Peyer's patch (tissue), 4 donors: ENCODE data around the gene CMTM4. TPM values are rescaled to one million over a fixed set of nuclear protein-coding genes. Genes with fewer than 3 reads are reported as not detected.

Experiments used
- DNase-seq, 3 donors: peaks; one replicate each; pipeline ENCODE4 v3.0.0-alpha.2; 2017 to 2019
- H3K27ac ChIP-seq, 4 donors: fragments of 200-600 bp; sonication (generic); one replicate each; pipeline ENCODE4 v1.5.1; 2016 to 2019
- H3K27me3 ChIP-seq, 2 donors: fragments of 200-600 bp; sonication (generic); one replicate each; pipeline ENCODE4 v1.5.1; 2019
- H3K36me3 ChIP-seq, 3 donors: fragments of 200-600 bp; sonication (generic); one replicate each; pipeline ENCODE4 v1.5.1; 2016 to 2019
- H3K4me1 ChIP-seq, 4 donors: fragments of 200-600 bp; sonication (generic); one replicate each; pipeline ENCODE4 v1.5.1; 2016 to 2019
- H3K4me3 ChIP-seq, 4 donors: fragments of 200-600 bp; sonication (generic); 1 replicate in 3 of 4; 2 replicates in 1 of 4; pipeline ENCODE4 v1.5.1; 2016 to 2019; ENCODE audit warnings: mild to moderate bottlenecking in 1 of 4
- H3K9me3 ChIP-seq, 4 donors: fragments of 200-600 bp; sonication (generic); one replicate each; pipeline ENCODE4 v1.5.1; 2016 to 2019; ENCODE audit warnings: mild to moderate bottlenecking in 1 of 4
- POLR2A ChIP-seq, 2 donors: fragments of 450-650 bp; IDR thresholded peaks; one replicate each; pipeline ENCODE4 v1.5.1; 2017; ENCODE audit warnings: antibody characterized with exemption in 2 of 2, mild to moderate bottlenecking in 2 of 2, moderate library complexity in 2 of 2
- total RNA-seq, 4 donors: library from RNA; depleted of rRNA; stranded (reverse); fragments of >200 nt; gene quantifications; one replicate each; pipeline ENCODE4 v1.1.0, GENCODE V29; 2016
- TF ChIP-seq, protein P1 (sequence below), 6 experiments: fragments of 450-650 bp in 4 of 6; fragments of 200-600 bp in 2 of 6; sonication (generic) in 1 of 6; IDR thresholded peaks; one replicate each; pipeline ENCODE4 v1.5.1; 2017 to 2019; ENCODE audit warnings: antibody characterized with exemption in 6 of 6, mild to moderate bottlenecking in 3 of 6, moderate library complexity in 1 of 6

The CMTM4 gene
- total RNA-seq, result 100 to 1,000 TPM in 2 of 4 donors, 10 to 100 TPM in 2; 33.8 to 116 (median 101) TPM

DNA sequence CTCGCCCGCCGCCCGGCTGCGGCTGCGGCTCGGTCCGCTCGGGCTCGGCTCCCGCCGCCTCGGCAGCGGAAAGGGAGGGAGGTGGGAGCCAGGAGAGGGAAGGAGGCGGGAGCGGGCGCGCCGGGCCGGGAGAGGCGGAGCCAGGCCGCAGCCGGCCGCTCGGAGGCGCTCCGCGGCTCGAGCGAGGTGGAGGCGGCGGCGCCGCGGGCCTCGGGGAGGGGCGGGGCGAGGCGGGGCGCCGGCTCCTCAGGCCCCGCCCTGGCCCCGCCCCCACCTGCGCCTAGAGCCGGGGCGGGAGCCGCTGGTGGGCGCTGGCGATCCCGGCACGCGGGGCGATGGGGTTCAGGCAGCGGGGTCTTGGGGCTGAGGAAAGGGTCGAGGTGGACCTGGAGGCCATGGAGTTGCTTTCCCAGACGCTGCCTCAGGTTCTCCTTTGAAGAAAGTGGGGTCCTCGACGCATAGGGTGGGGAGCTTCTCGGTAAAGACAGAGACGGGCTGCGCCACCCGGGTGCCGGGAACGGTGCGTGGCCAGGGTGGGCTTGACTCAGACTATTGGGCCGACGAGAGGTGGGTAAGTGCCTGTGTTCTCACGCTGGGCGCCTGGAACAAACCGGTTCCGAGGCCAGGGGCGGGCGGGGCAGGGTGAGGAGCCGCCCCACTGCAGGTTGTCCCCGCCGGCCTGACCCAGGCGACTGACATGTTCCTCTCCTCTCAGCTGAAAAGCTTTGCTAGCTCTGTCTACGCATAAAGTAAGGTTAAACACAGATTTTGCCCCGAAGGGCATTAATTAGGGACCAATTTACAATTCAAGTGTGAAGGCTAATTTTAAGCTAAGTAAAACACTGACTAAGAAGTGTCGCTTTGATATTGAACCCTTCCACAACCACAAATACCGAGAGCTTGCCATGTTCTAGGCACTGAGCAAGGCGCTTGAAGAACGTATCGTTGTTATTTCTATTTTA, at the start of gene CMTM4:
Gene CMTM4 (minus strand): TSS at position 75 of the 962 bp plus-strand sequence. CDS start 218 bp downstream, outside the sequence.
- Histone ChIP-seq H3K9me3 (no peaks in the 10 kb centered on the region), H3K36me3 (no peaks in the 10 kb centered on the region), H3K27me3 (no peaks in the 10 kb centered on the region), H3K4me1 (peaks cover 0 to 16% (median 4%) of the 10 kb centered on the region in 4 donors), H3K27ac (peak within 1 kb of the TSS; percentile 66 to 98 (median 86)), H3K4me3 (peak within 1 kb of the TSS; percentile 63 to 97 (median 81))
- DNase-seq, result peak; percentile 75 to 91 (median 90)
- TF ChIP-seq POLR2A (IDR thresholded peaks at IDR 0.05), result peak; percentile 35 to 38
- TF ChIP-seq, protein P1, sequence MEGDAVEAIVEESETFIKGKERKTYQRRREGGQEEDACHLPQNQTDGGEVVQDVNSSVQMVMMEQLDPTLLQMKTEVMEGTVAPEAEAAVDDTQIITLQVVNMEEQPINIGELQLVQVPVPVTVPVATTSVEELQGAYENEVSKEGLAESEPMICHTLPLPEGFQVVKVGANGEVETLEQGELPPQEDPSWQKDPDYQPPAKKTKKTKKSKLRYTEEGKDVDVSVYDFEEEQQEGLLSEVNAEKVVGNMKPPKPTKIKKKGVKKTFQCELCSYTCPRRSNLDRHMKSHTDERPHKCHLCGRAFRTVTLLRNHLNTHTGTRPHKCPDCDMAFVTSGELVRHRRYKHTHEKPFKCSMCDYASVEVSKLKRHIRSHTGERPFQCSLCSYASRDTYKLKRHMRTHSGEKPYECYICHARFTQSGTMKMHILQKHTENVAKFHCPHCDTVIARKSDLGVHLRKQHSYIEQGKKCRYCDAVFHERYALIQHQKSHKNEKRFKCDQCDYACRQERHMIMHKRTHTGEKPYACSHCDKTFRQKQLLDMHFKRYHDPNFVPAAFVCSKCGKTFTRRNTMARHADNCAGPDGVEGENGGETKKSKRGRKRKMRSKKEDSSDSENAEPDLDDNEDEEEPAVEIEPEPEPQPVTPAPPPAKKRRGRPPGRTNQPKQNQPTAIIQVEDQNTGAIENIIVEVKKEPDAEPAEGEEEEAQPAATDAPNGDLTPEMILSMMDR (IDR thresholded peaks at IDR 0.05), result peak in 3 of 6 experiments; percentile 22 to 43 (median 40)

GRCh38 chr16:66746048-66746447, 49.5 kb upstream of the CMTM4 start:
- Histone ChIP-seq H3K9me3 (no peaks in the 10 kb centered on the region), H3K36me3 (peaks cover 0 to 60% (median 0%) of the 10 kb centered on the region in 3 donors), H3K27me3 (no peaks in the 10 kb centered on the region), H3K4me1 (peaks cover 0 to 45% (median 13%) of the 10 kb centered on the region in 4 donors), H3K4me3 (no peak overlapping the region), H3K27ac (no peak overlapping the region)
- no peak for DNase-seq
- TF ChIP-seq, protein P1 (IDR thresholded peaks at IDR 0.05), result no peak
- no peak for TF ChIP-seq POLR2A (IDR thresholded peaks at IDR 0.05)

GRCh38 chr16:66741950-66742808, 45.6 kb upstream of the CMTM4 start:
- peaks cover 0 to 63% (median 0%) of the 10 kb centered on the region in 3 donors for H3K36me3 ChIP-seq
- TF ChIP-seq, protein P1 (IDR thresholded peaks at IDR 0.05), result no peak
- no peak for TF ChIP-seq POLR2A (IDR thresholded peaks at IDR 0.05)
- DNase-seq, result no peak

GRCh38 chr16:66741169-66741900, 44.8 kb upstream of the CMTM4 start:
- Histone ChIP-seq H3K27ac (peak overlapping the region; percentile 14 to 87 (median 75)), H3K4me3 (no peak overlapping the region), H3K27me3 (no peaks in the 10 kb centered on the region), H3K9me3 (no peaks in the 10 kb centered on the region), H3K36me3 (peaks cover 0 to 69% (median 0%) of the 10 kb centered on the region in 3 donors), H3K4me1 (peaks cover 0 to 37% (median 7%) of the 10 kb centered on the region in 4 donors)
- peak; percentile 35 to 89 (median 75) for DNase-seq
- no peak for TF ChIP-seq POLR2A (IDR thresholded peaks at IDR 0.05)
- TF ChIP-seq, protein P1 (IDR thresholded peaks at IDR 0.05), result no peak

More at GRCh38 chr16:66741950-66742808, 45.6 kb upstream of the CMTM4 start:
- no peaks in the 10 kb centered on the region for H3K27me3 ChIP-seq
- H3K4me1 ChIP-seq, result peaks cover 0 to 41% (median 7%) of the 10 kb centered on the region in 4 donors
- peak overlapping the region in 3 of 4 donors; percentile 69 to 81 (median 69) for H3K27ac ChIP-seq
- no peak overlapping the region for H3K4me3 ChIP-seq
- H3K9me3 ChIP-seq, result no peaks in the 10 kb centered on the region
